Sigmoid colon (tissue), 4 donors: ENCODE measurements around the gene CHST14.

Source experiments
- EP300 ChIP-seq, 4 donors: sonication (generic); formaldehyde crosslinking; IDR thresholded peaks; one replicate each; pipeline ENCODE4 v1.6.1; 2017; ENCODE audit warnings: antibody characterized with exemption in 4 of 4
- POLR2A ChIP-seq, 2 donors: fragments of 450-650 bp; IDR thresholded peaks; one replicate each; pipeline ENCODE4 v1.6.1; 2016; ENCODE audit warnings: antibody characterized with exemption in 2 of 2, mild to moderate bottlenecking in 2 of 2, moderate library complexity in 2 of 2
- POLR2AphosphoS5 ChIP-seq, 4 donors: sonication (generic); formaldehyde crosslinking; IDR thresholded peaks; one replicate each; pipeline ENCODE4 v1.6.1; 2017; ENCODE audit warnings: antibody characterized with exemption in 4 of 4
- TF ChIP-seq, protein P1 (sequence below), 4 experiments: fragments of 450-650 bp in 3 of 4; fragments of 200-600 bp in 1 of 4; IDR thresholded peaks; one replicate each; pipeline ENCODE4 v1.5.1; 2016 to 2019; ENCODE audit warnings: antibody characterized with exemption in 4 of 4, mild to moderate bottlenecking in 3 of 4, moderate library complexity in 2 of 4

DNA sequence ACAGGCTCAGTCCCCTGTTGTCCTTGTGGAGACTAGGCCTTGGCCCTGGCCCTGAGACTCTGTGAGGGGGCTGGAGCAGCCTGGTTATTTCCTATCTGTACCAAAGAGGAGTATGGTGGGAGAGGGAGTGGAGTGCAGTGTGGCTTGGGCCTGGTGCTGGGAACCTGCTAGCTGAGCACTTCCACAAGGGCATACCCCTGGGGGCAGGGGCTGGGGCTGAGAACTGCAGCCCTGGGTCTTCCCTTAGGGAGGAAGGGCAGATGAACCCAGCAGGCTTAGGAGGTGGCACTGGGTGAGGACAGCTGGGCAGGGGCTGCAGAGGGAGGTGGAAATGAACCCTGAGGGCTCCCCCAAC is 3.5 kb upstream of the CHST14 start:
- TF ChIP-seq, protein P1, sequence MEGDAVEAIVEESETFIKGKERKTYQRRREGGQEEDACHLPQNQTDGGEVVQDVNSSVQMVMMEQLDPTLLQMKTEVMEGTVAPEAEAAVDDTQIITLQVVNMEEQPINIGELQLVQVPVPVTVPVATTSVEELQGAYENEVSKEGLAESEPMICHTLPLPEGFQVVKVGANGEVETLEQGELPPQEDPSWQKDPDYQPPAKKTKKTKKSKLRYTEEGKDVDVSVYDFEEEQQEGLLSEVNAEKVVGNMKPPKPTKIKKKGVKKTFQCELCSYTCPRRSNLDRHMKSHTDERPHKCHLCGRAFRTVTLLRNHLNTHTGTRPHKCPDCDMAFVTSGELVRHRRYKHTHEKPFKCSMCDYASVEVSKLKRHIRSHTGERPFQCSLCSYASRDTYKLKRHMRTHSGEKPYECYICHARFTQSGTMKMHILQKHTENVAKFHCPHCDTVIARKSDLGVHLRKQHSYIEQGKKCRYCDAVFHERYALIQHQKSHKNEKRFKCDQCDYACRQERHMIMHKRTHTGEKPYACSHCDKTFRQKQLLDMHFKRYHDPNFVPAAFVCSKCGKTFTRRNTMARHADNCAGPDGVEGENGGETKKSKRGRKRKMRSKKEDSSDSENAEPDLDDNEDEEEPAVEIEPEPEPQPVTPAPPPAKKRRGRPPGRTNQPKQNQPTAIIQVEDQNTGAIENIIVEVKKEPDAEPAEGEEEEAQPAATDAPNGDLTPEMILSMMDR (IDR thresholded peaks at IDR 0.05): no peak
- TF ChIP-seq POLR2A (IDR thresholded peaks at IDR 0.05) (no peak), POLR2AphosphoS5 (IDR thresholded peaks at IDR 0.05) (no peak), EP300 (IDR thresholded peaks at IDR 0.05) (no peak)
